H9 (cell line): ENCODE data around the gene ANKRD11. TPM values are rescaled to one million over a fixed set of nuclear protein-coding genes. Genes with fewer than 3 reads are reported as not detected.

Experiments used
- DNase-seq: peaks from one replicate; pipeline ENCODE4 v3.0.0-alpha.2; 2017
- H2AFZ ChIP-seq: one replicate; pipeline ENCODE4 v1.6.1; 2013; ENCODE audit warnings: mild to moderate bottlenecking, low read length, control low read depth, moderate library complexity
- H2AK5ac ChIP-seq: 2 replicates; pipeline ENCODE4 v1.6.1; 2013; ENCODE audit warnings: low read length, control low read depth, mixed read lengths; ENCODE audit not compliant: insufficient read length
- H2BK120ac ChIP-seq: one replicate; pipeline ENCODE4 v1.6.1; 2013; ENCODE audit warnings: low read depth, mild to moderate bottlenecking, low read length, control low read depth, inconsistent platforms; ENCODE audit not compliant: poor library complexity, severe bottlenecking
- H2BK12ac ChIP-seq: 2 replicates; pipeline ENCODE4 v1.6.1; 2013; ENCODE audit warnings: low read length, control low read depth, mixed read lengths, low read depth; ENCODE audit not compliant: insufficient read length
- H2BK15ac ChIP-seq: 2 replicates; pipeline ENCODE4 v1.6.1; 2013; ENCODE audit warnings: low read depth, low read length, control low read depth
- H2BK20ac ChIP-seq: one replicate; pipeline ENCODE4 v1.6.1; 2013; ENCODE audit warnings: low read depth, mild to moderate bottlenecking, low read length, control low read depth, inconsistent platforms; ENCODE audit not compliant: poor library complexity, severe bottlenecking
- H2BK5ac ChIP-seq: 2 replicates; pipeline ENCODE4 v1.6.1; 2013; ENCODE audit warnings: low read length, control low read depth, mixed read lengths; ENCODE audit not compliant: insufficient read length
- H3K14ac ChIP-seq: 2 replicates; pipeline ENCODE4 v1.6.1; 2013; ENCODE audit warnings: low read length, control low read depth; ENCODE audit not compliant: insufficient read depth
- H3K18ac ChIP-seq: 2 replicates; pipeline ENCODE4 v1.6.1; 2013; ENCODE audit warnings: low read depth, mild to moderate bottlenecking, mixed read lengths, low read length, control low read depth; ENCODE audit not compliant: insufficient read length
- H3K23ac ChIP-seq: 2 replicates; pipeline ENCODE4 v1.6.1; 2013; ENCODE audit warnings: low read length, control low read depth, mixed read lengths, low read depth; ENCODE audit not compliant: insufficient read length
- H3K23me2 ChIP-seq: 2 replicates; pipeline ENCODE4 v1.6.1; 2013; ENCODE audit warnings: low read depth, mild to moderate bottlenecking, mixed read lengths, low read length, control low read depth; ENCODE audit not compliant: insufficient read length, poor library complexity, severe bottlenecking
- H3K27ac ChIP-seq: 2 replicates; pipeline ENCODE4 v1.5.1; 2013; ENCODE audit warnings: low read length, control low read depth, mixed read lengths, low read depth; ENCODE audit not compliant: insufficient read length
- H3K27me3 ChIP-seq: 2 replicates; pipeline ENCODE4 v1.6.1; 2013; ENCODE audit warnings: low read length, control low read depth, inconsistent platforms; ENCODE audit not compliant: insufficient read depth
- H3K4ac ChIP-seq: 2 replicates; pipeline ENCODE4 v1.6.1; 2013; ENCODE audit warnings: low read depth, mild to moderate bottlenecking, control low read depth, inconsistent platforms, low read length, moderate library complexity
- H3K4me1 ChIP-seq: 2 replicates; pipeline ENCODE4 v1.6.1; 2013; ENCODE audit warnings: low read length, control low read depth, inconsistent platforms; ENCODE audit not compliant: insufficient read depth
- H3K4me2 ChIP-seq: 2 replicates; pipeline ENCODE4 v1.6.1; 2013; ENCODE audit warnings: low read length, control low read depth, mixed read lengths; ENCODE audit not compliant: insufficient read length, insufficient read depth
- H3K56ac ChIP-seq: 2 replicates; pipeline ENCODE4 v1.6.1; 2013; ENCODE audit warnings: low read depth, mild to moderate bottlenecking, mixed read lengths, low read length, control low read depth; ENCODE audit not compliant: insufficient read length
- H3K79me1 ChIP-seq: 2 replicates; pipeline ENCODE4 v1.6.1; 2013; ENCODE audit warnings: low read depth, mild to moderate bottlenecking, moderate library complexity, low read length, control low read depth, inconsistent platforms; ENCODE audit not compliant: insufficient read depth, poor library complexity, severe bottlenecking
- H3K79me2 ChIP-seq: 2 replicates; pipeline ENCODE4 v1.6.1; 2013; ENCODE audit warnings: low read length, control low read depth, inconsistent platforms; ENCODE audit not compliant: insufficient read depth
- H3K9ac ChIP-seq: 2 replicates; pipeline ENCODE4 v1.6.1; 2013; ENCODE audit warnings: low read length, control low read depth, mixed read lengths; ENCODE audit not compliant: insufficient read length; ENCODE audit errors: extremely low read depth
- H3K9me3 ChIP-seq: one replicate; pipeline ENCODE4 v1.6.1; 2013; ENCODE audit warnings: low read depth, low read length, inconsistent platforms; ENCODE audit not compliant: control insufficient read depth
- H3T11ph ChIP-seq: one replicate; pipeline ENCODE4 v1.6.1; 2013; ENCODE audit warnings: mild to moderate bottlenecking, low read length, control low read depth, inconsistent platforms
- H4K20me1 ChIP-seq: one replicate; pipeline ENCODE4 v1.6.1; 2013; ENCODE audit not compliant: control insufficient read depth, insufficient read length, insufficient read depth
- H4K5ac ChIP-seq: 2 replicates; pipeline ENCODE4 v1.6.1; 2013; ENCODE audit warnings: low read depth, mild to moderate bottlenecking, mixed read lengths, low read length, control low read depth; ENCODE audit not compliant: insufficient read length
- H4K8ac ChIP-seq: replicated peaks from 2 replicates; pipeline ENCODE4 v1.6.1; 2013; ENCODE audit warnings: low read length, control low read depth, mixed read lengths, low read depth; ENCODE audit not compliant: insufficient read length
- H4K91ac ChIP-seq: 2 replicates; pipeline ENCODE4 v1.6.1; 2013; ENCODE audit warnings: low read depth, mild to moderate bottlenecking, moderate library complexity, mixed read lengths, low read length, control low read depth; ENCODE audit not compliant: insufficient read length
- H3K27ac Mint-ChIP-seq, 3 experiments: 2 replicates in 2 of 3; 3 replicates in 1 of 3; pipeline ENCODE4 v1.8.0; 2020 to 2021; ENCODE audit warnings: mixed read lengths in 3 of 3, mild to moderate bottlenecking in 1 of 3, moderate library complexity in 1 of 3
- H3K27me3 Mint-ChIP-seq: 2 replicates; pipeline ENCODE4 v1.8.0; 2021; ENCODE audit warnings: low read depth, mild to moderate bottlenecking, moderate library complexity, mixed read lengths
- H3K36me3 Mint-ChIP-seq, 3 experiments: 2 replicates in 2 of 3; 3 replicates in 1 of 3; pipeline ENCODE4 v1.8.0; 2020 to 2021; ENCODE audit warnings: low read depth in 3 of 3, mixed read lengths in 3 of 3; ENCODE audit not compliant: insufficient read depth in 1 of 3
- H3K4me1 Mint-ChIP-seq, 2 experiments: 2 replicates each; pipeline ENCODE4 v1.8.0; 2020; ENCODE audit warnings: mixed read lengths in 2 of 2
- H3K4me3 Mint-ChIP-seq, 2 experiments: 2 replicates in 1 of 2; 3 replicates in 1 of 2; pipeline ENCODE4 v1.8.0; 2020 to 2021; ENCODE audit warnings: mild to moderate bottlenecking in 2 of 2, mixed read lengths in 2 of 2, moderate library complexity in 1 of 2
- H3K9me3 Mint-ChIP-seq, 2 experiments: 2 replicates in 1 of 2; 3 replicates in 1 of 2; pipeline ENCODE4 v1.8.0; 2020; ENCODE audit warnings: mild to moderate bottlenecking in 2 of 2, mixed read lengths in 2 of 2, moderate library complexity in 1 of 2
- WGBS: extraction: QIAGEN DNeasy Blood & Tissue Kit; methylation state at CpG from one replicate; pipeline ENCODE4 v1.1.7; 2013; ENCODE audit warnings: missing lambda C conversion rate, low lambda C conversion rate, mixed read lengths; ENCODE audit not compliant: insufficient read length; ENCODE audit errors: extremely low coverage; 5-methylcytosine and 5-hydroxymethylcytosine counted together
- total RNA-seq: library from RNA; stranded (reverse); gene quantifications from 2 replicates; pipeline ENCODE4 v1.2.1, GENCODE V29; 2021
- TF ChIP-seq, protein P1 (sequence below): fragments of 200-600 bp; sonication (generic); conservative IDR thresholded peaks from 3 replicates; pipeline ENCODE4 v1.8.0; 2021; ENCODE audit warnings: antibody characterized with exemption, mild to moderate bottlenecking

Gene ANKRD11
- total RNA-seq, 1 experiment from 2014 or later, result 181 TPM

DNA sequence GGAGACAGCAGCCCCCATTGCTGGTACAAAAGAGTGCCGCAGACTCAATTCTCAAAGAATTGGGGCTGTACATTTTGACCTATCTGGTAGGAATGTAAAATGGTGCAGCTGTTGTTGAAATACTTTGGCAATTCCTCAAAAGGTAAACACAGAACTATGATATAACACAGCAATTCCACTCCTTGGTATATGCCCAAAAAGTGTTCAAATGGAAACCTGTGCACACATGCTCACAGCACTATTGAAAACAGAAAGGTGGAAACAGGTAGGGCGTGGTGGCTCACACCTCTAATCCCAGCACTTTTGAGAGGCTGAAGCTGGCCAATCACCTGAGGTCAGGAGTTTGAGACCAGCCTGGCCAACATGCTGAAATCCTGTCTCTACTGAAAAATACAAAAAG, 34.7 kb downstream of the ANKRD11 start:
- WGBS, result no CpG with 5 or more reads among the region's 2 CpGs
- H3K79me2 ChIP-seq, result peaks cover 79% of the 10 kb centered on the region
- H3T11ph ChIP-seq, result no peak overlapping the region
- no peak overlapping the region for H3K27ac ChIP-seq
- H2AFZ ChIP-seq, result no peak overlapping the region
- no peaks in the 10 kb centered on the region; the same call in 1 of the 2 replicates for H3K4me1 ChIP-seq
- H3K9me3 Mint-ChIP-seq, result peaks cover 0 to under 1% of the 10 kb centered on the region in 2 experiments; a peak in 1 of 5 replicates
- H4K8ac ChIP-seq, result no peak overlapping the region
- TF ChIP-seq, protein P1, sequence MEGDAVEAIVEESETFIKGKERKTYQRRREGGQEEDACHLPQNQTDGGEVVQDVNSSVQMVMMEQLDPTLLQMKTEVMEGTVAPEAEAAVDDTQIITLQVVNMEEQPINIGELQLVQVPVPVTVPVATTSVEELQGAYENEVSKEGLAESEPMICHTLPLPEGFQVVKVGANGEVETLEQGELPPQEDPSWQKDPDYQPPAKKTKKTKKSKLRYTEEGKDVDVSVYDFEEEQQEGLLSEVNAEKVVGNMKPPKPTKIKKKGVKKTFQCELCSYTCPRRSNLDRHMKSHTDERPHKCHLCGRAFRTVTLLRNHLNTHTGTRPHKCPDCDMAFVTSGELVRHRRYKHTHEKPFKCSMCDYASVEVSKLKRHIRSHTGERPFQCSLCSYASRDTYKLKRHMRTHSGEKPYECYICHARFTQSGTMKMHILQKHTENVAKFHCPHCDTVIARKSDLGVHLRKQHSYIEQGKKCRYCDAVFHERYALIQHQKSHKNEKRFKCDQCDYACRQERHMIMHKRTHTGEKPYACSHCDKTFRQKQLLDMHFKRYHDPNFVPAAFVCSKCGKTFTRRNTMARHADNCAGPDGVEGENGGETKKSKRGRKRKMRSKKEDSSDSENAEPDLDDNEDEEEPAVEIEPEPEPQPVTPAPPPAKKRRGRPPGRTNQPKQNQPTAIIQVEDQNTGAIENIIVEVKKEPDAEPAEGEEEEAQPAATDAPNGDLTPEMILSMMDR, result no peak
- H2BK5ac ChIP-seq, result no peak overlapping the region
- H2BK20ac ChIP-seq, result no peak overlapping the region
- H3K9ac ChIP-seq, result no peak overlapping the region
- peaks cover 25 to 26% of the 10 kb centered on the region in 2 experiments for H3K4me1 Mint-ChIP-seq
- H3K18ac ChIP-seq, result no peak overlapping the region
- H3K9me3 ChIP-seq, result no peaks in the 10 kb centered on the region
- no peak overlapping the region for H2BK12ac ChIP-seq
- H3K27me3 Mint-ChIP-seq, result no peaks in the 10 kb centered on the region
- H3K14ac ChIP-seq, result no peak overlapping the region
- no peak for DNase-seq
- no peak overlapping the region for H2BK15ac ChIP-seq
- no peak overlapping the region for H3K23ac ChIP-seq
- no peak overlapping the region for H3K4ac ChIP-seq
- no peaks in the 10 kb centered on the region for H3K27me3 ChIP-seq
- H3K79me1 ChIP-seq, result peaks cover 8% of the 10 kb centered on the region
- H3K27ac Mint-ChIP-seq, result peak overlapping the region in 1 of 3 experiments; percentile 8; a peak in 1 of 7 replicates
- peaks cover 3 to 23% (median 15%) of the 10 kb centered on the region in 3 experiments; a peak in 6 of 7 replicates for H3K36me3 Mint-ChIP-seq
- H4K20me1 ChIP-seq, result no peaks in the 10 kb centered on the region
- no peak overlapping the region for H3K4me2 ChIP-seq
- H3K56ac ChIP-seq, result no peak overlapping the region
- no peak overlapping the region for H3K4me3 Mint-ChIP-seq
- H2BK120ac ChIP-seq, result no peak overlapping the region
- no peaks in the 10 kb centered on the region for H3K23me2 ChIP-seq
- H4K91ac ChIP-seq, result no peak overlapping the region
- no peak overlapping the region for H2AK5ac ChIP-seq
- no peak overlapping the region for H4K5ac ChIP-seq
